Iris pigment epithelial cell (primary cell): ENCODE measurements around the gene AGXT.

Experiments used
- DNase-seq: peaks from one replicate; pipeline ENCODE4 v3.0.0-alpha.2; 2011; ENCODE audit warnings: low read depth

The AGXT gene

GRCh38 chr2:240869956-240870875, 1.6 kb downstream of the AGXT start:
- DNase-seq: no peak

- no peak for DNase-seq
Measured at GRCh38 chr2:240871071-240871958, 2.7 kb downstream of the AGXT start.

GRCh38 chr2:240872317-240873097, 3.9 kb downstream of the AGXT start:
- DNase-seq: no peak

- no peak for DNase-seq
Measured at GRCh38 chr2:240873098-240873788, 4.6 kb downstream of the AGXT start.

GRCh38 chr2:240873805-240874714, 5.4 kb downstream of the AGXT start:
- DNase-seq: no peak

GRCh38 chr2:240874715-240875227, 6.1 kb downstream of the AGXT start:
- no peak for DNase-seq

GRCh38 chr2:240875228-240876034, 6.8 kb downstream of the AGXT start:
- DNase-seq: no peak

GRCh38 chr2:240876035-240876474, 7.4 kb downstream of the AGXT start:
- DNase-seq: no peak

- DNase-seq: no peak
Measured at GRCh38 chr2:240876475-240877251, 8.0 kb downstream of the AGXT start.

- DNase-seq: no peak
Measured at GRCh38 chr2:240877460-240878340, 9.1 kb downstream of the AGXT start.

GRCh38 chr2:240878341-240878936, 9.8 kb downstream of the AGXT start:
- DNase-seq: no peak

- DNase-seq: no peak
Measured at GRCh38 chr2:240879105-240879504, 10.5 kb downstream of the AGXT start.

GRCh38 chr2:240881913-240882312, 13.3 kb downstream of the AGXT start:
- DNase-seq: no peak

- DNase-seq: no peak
Measured at GRCh38 chr2:240884221-240884620, 15.6 kb downstream of the AGXT start.

GRCh38 chr2:240884745-240885144, 16.1 kb downstream of the AGXT start:
- DNase-seq: no peak

GRCh38 chr2:240885566-240885965, 16.9 kb downstream of the AGXT start:
- no peak for DNase-seq

GRCh38 chr2:240886023-240886565, 17.5 kb downstream of the AGXT start:
- no peak for DNase-seq
